ENCODE data around the gene CCL11. TPM values are rescaled to one million over a fixed set of nuclear protein-coding genes. Genes with fewer than 3 reads are reported as not detected.

CCL11 gene
- total RNA-seq, 1 donor from 2014 or later = 0.98 TPM

- TF ChIP-seq, protein P1, sequence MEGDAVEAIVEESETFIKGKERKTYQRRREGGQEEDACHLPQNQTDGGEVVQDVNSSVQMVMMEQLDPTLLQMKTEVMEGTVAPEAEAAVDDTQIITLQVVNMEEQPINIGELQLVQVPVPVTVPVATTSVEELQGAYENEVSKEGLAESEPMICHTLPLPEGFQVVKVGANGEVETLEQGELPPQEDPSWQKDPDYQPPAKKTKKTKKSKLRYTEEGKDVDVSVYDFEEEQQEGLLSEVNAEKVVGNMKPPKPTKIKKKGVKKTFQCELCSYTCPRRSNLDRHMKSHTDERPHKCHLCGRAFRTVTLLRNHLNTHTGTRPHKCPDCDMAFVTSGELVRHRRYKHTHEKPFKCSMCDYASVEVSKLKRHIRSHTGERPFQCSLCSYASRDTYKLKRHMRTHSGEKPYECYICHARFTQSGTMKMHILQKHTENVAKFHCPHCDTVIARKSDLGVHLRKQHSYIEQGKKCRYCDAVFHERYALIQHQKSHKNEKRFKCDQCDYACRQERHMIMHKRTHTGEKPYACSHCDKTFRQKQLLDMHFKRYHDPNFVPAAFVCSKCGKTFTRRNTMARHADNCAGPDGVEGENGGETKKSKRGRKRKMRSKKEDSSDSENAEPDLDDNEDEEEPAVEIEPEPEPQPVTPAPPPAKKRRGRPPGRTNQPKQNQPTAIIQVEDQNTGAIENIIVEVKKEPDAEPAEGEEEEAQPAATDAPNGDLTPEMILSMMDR (IDR thresholded peaks at IDR 0.05) = no peak
- Histone ChIP-seq H3K27me3 (no peaks in the 10 kb centered on the region), H3K9me3 (no peaks in the 10 kb centered on the region), H3K4me3 (no peak overlapping the region), H3K4me1 (peaks cover 24% of the 10 kb centered on the region), H3K27ac (no peak overlapping the region), H3K36me3 (no peaks in the 10 kb centered on the region)
- ATAC-seq (no peak), DNase-seq (no peak)
- intact Hi-C loops (cut with DNase I) = loop anchor here (10.0 kb wide), 1 partner anchor 99 kb away; no protein-coding TSS in a partner anchor
Observed at GRCh38 chr17:34303606-34304005, 18.1 kb downstream of the CCL11 start.

DNA sequence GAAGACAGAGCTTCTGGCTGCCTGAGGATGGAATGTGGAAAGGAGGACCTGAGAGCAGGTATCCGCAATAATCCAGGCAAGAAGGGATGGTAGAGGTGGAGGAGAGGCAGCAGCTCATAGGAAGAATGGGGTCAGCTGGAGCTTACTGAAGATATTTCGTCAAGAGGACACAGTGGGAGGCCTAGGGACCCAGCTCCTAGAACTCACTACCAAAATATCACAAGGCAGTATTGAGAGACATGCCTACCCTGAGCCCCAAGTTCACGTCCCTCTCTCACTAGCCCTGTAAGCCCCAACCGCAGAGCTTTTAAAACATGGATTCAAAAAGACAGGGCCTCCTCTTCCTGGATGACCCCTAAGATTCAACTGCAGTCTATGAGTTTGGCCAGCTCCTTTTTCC is 19.5 kb downstream of the CCL11 start:
- Histone ChIP-seq H3K4me3 (no peak overlapping the region), H3K27me3 (no peaks in the 10 kb centered on the region), H3K36me3 (no peaks in the 10 kb centered on the region), H3K4me1 (peaks cover 24% of the 10 kb centered on the region), H3K9me3 (no peaks in the 10 kb centered on the region), H3K27ac (no peak overlapping the region)
- TF ChIP-seq, protein P1 (IDR thresholded peaks at IDR 0.05) = no peak
- DNase-seq (no peak), ATAC-seq (no peak)
- intact Hi-C loops (cut with DNase I) = loop anchor here (10.0 kb wide), 1 partner anchor 100 kb away; no protein-coding TSS in a partner anchor

DNA sequence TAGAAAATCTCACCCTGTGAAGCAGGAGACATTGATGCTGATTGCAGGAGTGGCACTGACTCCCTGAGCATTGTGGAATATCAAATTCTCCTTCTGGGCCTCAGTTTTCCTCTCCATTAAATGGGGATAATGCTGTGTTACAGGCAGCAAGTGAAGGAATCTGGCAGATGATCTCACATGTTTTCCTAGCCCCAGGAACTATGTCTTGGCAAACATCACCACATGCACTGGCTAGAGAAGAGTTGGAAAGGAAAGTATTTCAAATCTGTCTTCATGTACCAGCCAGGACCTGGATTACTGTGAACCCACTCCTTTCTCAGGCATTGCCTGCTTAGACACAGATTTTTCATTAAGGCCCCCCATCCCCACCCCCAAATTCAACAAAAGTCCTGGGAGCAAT is 20.1 kb downstream of the CCL11 start:
- intact Hi-C loops (cut with DNase I) = loop anchor here (10.0 kb wide), 1 partner anchor 101 kb away; no protein-coding TSS in a partner anchor
- DNase-seq = no peak
- peaks cover 23% of the 10 kb centered on the region for H3K4me1 ChIP-seq
- no peak overlapping the region for H3K4me3 ChIP-seq
- H3K27me3 ChIP-seq = no peaks in the 10 kb centered on the region
- no peaks in the 10 kb centered on the region for H3K36me3 ChIP-seq
- no peaks in the 10 kb centered on the region for H3K9me3 ChIP-seq
- ATAC-seq = no peak
- TF ChIP-seq, protein P1 (IDR thresholded peaks at IDR 0.05) = no peak
- H3K27ac ChIP-seq = no peak overlapping the region

DNA sequence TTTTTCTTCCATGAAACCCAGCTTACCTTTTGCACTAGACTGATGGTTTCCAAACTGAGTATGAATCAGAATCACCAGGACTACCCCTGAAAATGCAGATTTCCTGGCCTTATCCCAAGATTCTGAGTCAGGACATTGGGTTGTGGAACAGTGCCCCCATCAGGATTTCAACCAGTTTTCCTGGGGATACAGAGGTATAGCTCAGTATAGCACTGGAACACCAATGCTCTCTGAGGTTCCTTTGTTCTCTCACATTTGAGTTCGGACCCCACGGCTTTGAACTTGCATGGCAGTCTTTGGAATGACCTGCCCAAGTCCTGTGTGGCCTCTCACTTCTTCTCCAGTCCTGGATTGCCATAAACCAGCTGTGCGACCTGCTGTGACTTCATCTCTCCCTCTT is 20.9 kb downstream of the CCL11 start:
- H3K9me3 ChIP-seq = no peaks in the 10 kb centered on the region
- intact Hi-C loops (cut with DNase I) = loop anchor here (10.0 kb wide), 1 partner anchor 102 kb away; no protein-coding TSS in a partner anchor
- TF ChIP-seq, protein P1 (IDR thresholded peaks at IDR 0.05) = peak; percentile 47
- H3K4me1 ChIP-seq = peaks cover 18% of the 10 kb centered on the region
- no peaks in the 10 kb centered on the region for H3K27me3 ChIP-seq
- H3K36me3 ChIP-seq = no peaks in the 10 kb centered on the region
- no peak overlapping the region for H3K4me3 ChIP-seq
- no peak overlapping the region for H3K27ac ChIP-seq
- ATAC-seq (peak; percentile 73), DNase-seq (no peak)

GRCh38 chr17:34307110-34307509 is 21.6 kb downstream of the CCL11 start:
- no peaks in the 10 kb centered on the region for H3K27me3 ChIP-seq
- H3K4me1 ChIP-seq = peaks cover 18% of the 10 kb centered on the region
- H3K36me3 ChIP-seq = no peaks in the 10 kb centered on the region
- no peak overlapping the region for H3K4me3 ChIP-seq
- intact Hi-C loops (cut with DNase I) = loop anchor here (10.0 kb wide), 1 partner anchor 102 kb away; no protein-coding TSS in a partner anchor
- H3K27ac ChIP-seq = no peak overlapping the region
- DNase-seq (no peak), ATAC-seq (no peak)
- TF ChIP-seq, protein P1 (IDR thresholded peaks at IDR 0.05) = no peak
- no peaks in the 10 kb centered on the region for H3K9me3 ChIP-seq

- DNase-seq (no peak), ATAC-seq (no peak)
- Histone ChIP-seq H3K27ac (no peak overlapping the region), H3K27me3 (no peaks in the 10 kb centered on the region), H3K9me3 (no peaks in the 10 kb centered on the region), H3K36me3 (no peaks in the 10 kb centered on the region), H3K4me3 (no peak overlapping the region), H3K4me1 (peaks cover 23% of the 10 kb centered on the region)
- intact Hi-C loops (cut with DNase I) = loop anchor here (10.0 kb wide), 1 partner anchor 104 kb away; no protein-coding TSS in a partner anchor
- TF ChIP-seq, protein P1 (IDR thresholded peaks at IDR 0.05) = no peak
Observed at GRCh38 chr17:34308371-34308770, 22.8 kb downstream of the CCL11 start.
